Loucy (cell line): Measurements from ENCODE around the gene APOM.

Experiments used
- H2AFZ ChIP-seq: fragments of 200-600 bp; sonication (generic); 2 replicates; pipeline ENCODE4 v1.6.0; 2016; ENCODE audit warnings: antibody characterized with exemption, mild to moderate bottlenecking, low read length, moderate library complexity
- H3F3A ChIP-seq: fragments of 200-600 bp; 2 replicates; pipeline ENCODE4 v1.6.0; 2016; ENCODE audit warnings: antibody characterized with exemption, low read depth, mild to moderate bottlenecking
- H3K27me3 ChIP-seq: fragments of 200-600 bp; sonication (generic); 2 replicates; pipeline ENCODE4 v1.6.1; 2014; ENCODE audit warnings: low read length, mild to moderate bottlenecking; ENCODE audit not compliant: insufficient read depth, poor library complexity, severe bottlenecking
- H3K36me3 ChIP-seq: fragments of 200-600 bp; sonication (generic); 2 replicates; pipeline ENCODE4 v1.6.1; 2016; ENCODE audit warnings: low read length; ENCODE audit not compliant: insufficient read depth
- H3K4me1 ChIP-seq: fragments of 200-600 bp; sonication (generic); 2 replicates; pipeline ENCODE4 v1.5.1; 2014; ENCODE audit warnings: low read length, mild to moderate bottlenecking; ENCODE audit not compliant: insufficient read depth, poor library complexity, severe bottlenecking
- H3K4me2 ChIP-seq: fragments of 200-600 bp; sonication (generic); 2 replicates; pipeline ENCODE4 v1.6.0; 2014; ENCODE audit warnings: antibody characterized with exemption, low read length, low read depth, mild to moderate bottlenecking; ENCODE audit not compliant: poor library complexity, severe bottlenecking
- H3K4me3 ChIP-seq: fragments of 200-600 bp; sonication (generic); 2 replicates; pipeline ENCODE4 v1.5.1; 2014; ENCODE audit warnings: low read length, mild to moderate bottlenecking, mixed read lengths; ENCODE audit not compliant: poor library complexity, severe bottlenecking
- H3K79me2 ChIP-seq: fragments of 200-600 bp; sonication (generic); 2 replicates; pipeline ENCODE4 v1.6.1; 2014; ENCODE audit warnings: low read length; ENCODE audit not compliant: insufficient read depth
- H3K9ac ChIP-seq: fragments of 200-600 bp; sonication (generic); 2 replicates; pipeline ENCODE4 v1.6.0; 2014; ENCODE audit warnings: mild to moderate bottlenecking, low read depth, low read length, moderate library complexity; ENCODE audit not compliant: poor library complexity, severe bottlenecking
- H3K9me2 ChIP-seq: fragments of 200-600 bp; sonication (generic); replicated peaks from 2 replicates; pipeline ENCODE4 v1.6.1; 2016; ENCODE audit warnings: low read depth, low read length, mixed read lengths
- H3K9me3 ChIP-seq: fragments of 200-600 bp; sonication (generic); 2 replicates; pipeline ENCODE4 v1.6.1; 2014; ENCODE audit warnings: mild to moderate bottlenecking, antibody characterized with exemption, low read length, low read depth; ENCODE audit not compliant: insufficient read depth
- H4K20me1 ChIP-seq: fragments of 200-600 bp; sonication (generic); 2 replicates; pipeline ENCODE4 v1.6.0; 2014; ENCODE audit warnings: antibody characterized with exemption, low read length, mild to moderate bottlenecking; ENCODE audit not compliant: insufficient read depth, poor library complexity, severe bottlenecking
- EZH2phosphoT487 ChIP-seq: fragments of 200-600 bp; IDR thresholded peaks from 2 replicates; pipeline ENCODE4 v1.6.1; 2018; ENCODE audit warnings: antibody characterized with exemption, mild to moderate bottlenecking, moderate library complexity, borderline replicate concordance
- TF ChIP-seq, protein P1 (sequence below): fragments of 200-600 bp; sonication (generic); conservative IDR thresholded peaks from 2 replicates; pipeline ENCODE4 v1.5.1; 2014; ENCODE audit warnings: mild to moderate bottlenecking, antibody characterized with exemption, low read length

APOM gene

DNA sequence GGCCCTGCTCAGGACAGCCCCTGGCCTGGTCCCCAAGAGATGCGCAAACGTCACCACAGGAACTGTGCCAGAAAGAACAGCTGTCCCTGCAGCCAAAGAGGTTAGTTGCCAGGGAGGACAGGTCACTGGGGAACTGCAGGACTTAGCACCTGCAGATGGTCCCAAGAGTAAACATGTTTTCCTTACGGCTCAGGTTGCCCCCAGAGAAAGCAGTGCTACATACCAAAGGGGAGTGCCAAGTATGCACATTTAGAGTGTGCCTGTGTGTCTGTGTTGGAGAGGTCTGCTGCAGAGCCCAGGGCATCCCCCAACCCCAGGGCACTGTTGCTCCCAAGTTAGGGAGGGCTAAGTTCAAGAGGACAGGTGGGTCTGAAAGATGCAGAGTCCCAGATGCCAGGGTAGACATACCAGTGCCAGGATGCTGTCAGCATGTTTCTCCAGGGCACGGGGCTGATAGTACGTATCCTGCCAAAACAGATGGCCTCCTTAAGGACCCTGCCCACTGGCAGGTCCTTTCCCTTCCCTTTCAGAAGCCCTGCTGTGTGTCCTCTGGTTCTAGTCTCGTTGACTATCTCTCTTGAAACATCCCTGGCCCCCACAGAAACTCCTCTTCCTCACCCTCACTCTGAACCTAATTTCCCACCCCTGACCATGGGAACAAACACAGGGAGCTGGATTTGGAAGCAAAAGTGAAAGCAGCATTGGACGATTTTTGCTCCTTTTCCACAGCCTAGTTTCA lies 46.1 kb downstream of the APOM start:
- H3K79me2 ChIP-seq = peaks cover 46% of the 10 kb centered on the region
- peaks cover 24% of the 10 kb centered on the region for H3K4me1 ChIP-seq
- H3K9ac ChIP-seq = peak overlapping the region; percentile 88
- peaks cover 15% of the 10 kb centered on the region for H4K20me1 ChIP-seq
- no peaks in the 10 kb centered on the region for H3K9me3 ChIP-seq
- TF ChIP-seq EZH2phosphoT487 = no peak
- TF ChIP-seq, protein P1, sequence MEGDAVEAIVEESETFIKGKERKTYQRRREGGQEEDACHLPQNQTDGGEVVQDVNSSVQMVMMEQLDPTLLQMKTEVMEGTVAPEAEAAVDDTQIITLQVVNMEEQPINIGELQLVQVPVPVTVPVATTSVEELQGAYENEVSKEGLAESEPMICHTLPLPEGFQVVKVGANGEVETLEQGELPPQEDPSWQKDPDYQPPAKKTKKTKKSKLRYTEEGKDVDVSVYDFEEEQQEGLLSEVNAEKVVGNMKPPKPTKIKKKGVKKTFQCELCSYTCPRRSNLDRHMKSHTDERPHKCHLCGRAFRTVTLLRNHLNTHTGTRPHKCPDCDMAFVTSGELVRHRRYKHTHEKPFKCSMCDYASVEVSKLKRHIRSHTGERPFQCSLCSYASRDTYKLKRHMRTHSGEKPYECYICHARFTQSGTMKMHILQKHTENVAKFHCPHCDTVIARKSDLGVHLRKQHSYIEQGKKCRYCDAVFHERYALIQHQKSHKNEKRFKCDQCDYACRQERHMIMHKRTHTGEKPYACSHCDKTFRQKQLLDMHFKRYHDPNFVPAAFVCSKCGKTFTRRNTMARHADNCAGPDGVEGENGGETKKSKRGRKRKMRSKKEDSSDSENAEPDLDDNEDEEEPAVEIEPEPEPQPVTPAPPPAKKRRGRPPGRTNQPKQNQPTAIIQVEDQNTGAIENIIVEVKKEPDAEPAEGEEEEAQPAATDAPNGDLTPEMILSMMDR = no peak
- peak overlapping the region; percentile 88 for H3K4me2 ChIP-seq
- H3F3A ChIP-seq = no peaks in the 10 kb centered on the region
- H3K9me2 ChIP-seq = no peaks in the 10 kb centered on the region
- no peaks in the 10 kb centered on the region for H3K27me3 ChIP-seq
- H3K4me3 ChIP-seq = peak overlapping the region; percentile 88
- H3K36me3 ChIP-seq = peaks cover 1% of the 10 kb centered on the region; the same call in 1 of the 2 replicates
- H2AFZ ChIP-seq = no peak overlapping the region

DNA sequence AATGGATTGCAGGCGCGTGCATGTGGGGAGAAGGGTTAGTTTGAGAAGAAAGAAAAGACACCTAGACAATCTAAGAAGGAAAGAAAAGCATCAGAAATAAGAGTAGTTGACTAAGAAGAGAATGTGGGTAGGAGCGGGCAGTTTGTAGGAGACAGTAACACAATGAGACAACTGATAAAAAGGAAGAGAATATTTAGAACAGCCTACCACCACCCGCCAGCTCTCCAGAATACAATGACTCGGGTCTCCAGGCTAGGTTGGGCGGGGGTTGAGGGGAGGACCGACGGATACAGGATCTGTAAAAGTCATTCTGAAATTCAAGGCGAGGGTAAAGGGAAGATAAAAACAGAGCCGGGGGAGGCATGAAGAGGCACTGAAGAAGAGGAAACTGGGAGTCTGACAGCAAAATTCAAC lies 46.7 kb downstream of the APOM start:
- Histone ChIP-seq H3K9ac (peak overlapping the region; percentile 88), H3K36me3 (no peaks in the 10 kb centered on the region), H3K9me2 (no peaks in the 10 kb centered on the region), H3K4me2 (peak overlapping the region; percentile 88), H2AFZ (peak overlapping the region; percentile 77), H3K27me3 (no peaks in the 10 kb centered on the region), H3K4me1 (peaks cover 24% of the 10 kb centered on the region), H3K79me2 (peaks cover 46% of the 10 kb centered on the region), H3F3A (no peaks in the 10 kb centered on the region), H3K9me3 (no peaks in the 10 kb centered on the region), H4K20me1 (peaks cover 15% of the 10 kb centered on the region), H3K4me3 (peak overlapping the region; percentile 88)
- TF ChIP-seq, protein P1 = no peak
- TF ChIP-seq EZH2phosphoT487 = no peak

DNA sequence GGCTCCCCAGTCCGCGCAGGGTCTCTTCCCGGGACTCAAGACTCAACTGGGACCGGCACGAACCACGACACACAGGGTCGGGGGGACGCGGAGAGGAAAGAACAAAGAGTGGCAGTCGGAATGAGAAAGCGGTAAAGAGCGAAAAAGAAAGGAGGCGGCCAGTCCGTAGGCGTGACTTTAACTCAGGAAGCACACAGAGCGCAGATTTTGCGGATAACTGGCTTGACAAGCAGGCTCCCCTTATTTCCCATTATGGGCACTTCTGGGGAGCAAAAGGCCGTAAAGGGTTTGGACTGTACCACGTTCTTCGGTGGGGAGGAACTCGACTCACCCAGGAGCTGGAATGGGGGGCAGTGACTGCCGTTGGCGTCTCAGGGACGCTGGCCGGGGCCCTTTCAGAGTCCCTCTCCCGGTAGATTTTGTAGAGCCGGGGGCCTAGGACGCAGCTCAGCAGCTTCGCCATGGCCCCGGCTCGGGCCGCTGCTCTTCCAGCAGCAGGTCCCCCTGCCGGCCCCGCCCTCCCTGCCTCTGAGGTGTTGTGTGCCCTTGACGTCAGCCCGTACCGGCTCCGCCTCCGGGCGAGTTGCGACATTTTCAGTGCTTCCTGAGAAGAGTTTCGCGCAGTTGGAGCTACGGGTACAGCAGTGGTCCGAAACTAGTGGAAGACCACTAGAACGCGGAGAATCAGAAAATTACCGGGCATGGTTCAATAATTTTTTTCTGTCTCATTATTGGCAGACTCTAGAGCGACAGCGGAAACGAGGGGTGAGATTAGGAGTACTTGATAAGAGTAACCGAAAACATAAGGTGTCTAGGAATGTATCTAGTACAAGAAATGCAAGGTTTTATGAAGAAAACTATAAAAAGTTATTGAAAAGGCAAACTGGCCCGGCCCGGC lies 47.4 kb downstream of the APOM start, which contains the start of gene ABHD16A:
TSS of gene ABHD16A (minus strand) at position 506 of the 898 bp plus-strand sequence. CDS start at position 463, 43 bp downstream.
- Histone ChIP-seq H3K27me3 (no peaks in the 10 kb centered on the region), H3K9me2 (no peaks in the 10 kb centered on the region), H3K36me3 (no peaks in the 10 kb centered on the region), H3K4me2 (peak within 1 kb of the TSS; percentile 88), H3K79me2 (peaks cover 40% of the 10 kb centered on the region), H3K9ac (peak within 1 kb of the TSS; percentile 88), H3K4me1 (peaks cover 19% of the 10 kb centered on the region), H4K20me1 (peaks cover 15% of the 10 kb centered on the region), H3K9me3 (no peaks in the 10 kb centered on the region), H3F3A (no peaks in the 10 kb centered on the region), H2AFZ (peak within 1 kb of the TSS; percentile 77), H3K4me3 (peak within 1 kb of the TSS; percentile 88)
- TF ChIP-seq, protein P1 = no peak
